Daoy (cell line): ENCODE results near the gene ZNF396. TPM values are rescaled to one million over a fixed set of nuclear protein-coding genes. Genes with fewer than 3 reads are reported as not detected.

Experiments
- DNase-seq: peaks from one replicate; pipeline ENCODE4 v3.0.0-alpha.2; 2015; ENCODE audit warnings: low read depth
- total RNA-seq: library from RNA; depleted of rRNA; stranded (reverse); fragments of >200 nt; shearing (Covaris generic); gene quantifications from 2 replicates; pipeline ENCODE4 v1.2.3, GENCODE V29; 2014

Gene ZNF396
- total RNA-seq, 1 experiment from 2014 or later, result 0.74 TPM

- DNase-seq, result no peak
Observed at GRCh38 chr18:35383136-35383535, 6.0 kb upstream of the ZNF396 start.

- no peak for DNase-seq
Observed at GRCh38 chr18:35379421-35379820, 2.3 kb upstream of the ZNF396 start.

GRCh38 chr18:35378574-35378896 lies 1.4 kb upstream of the ZNF396 start:
- DNase-seq, result no peak

GRCh38 chr18:35377875-35378573 lies 887 bp upstream of the ZNF396 start:
- peak; percentile 29 for DNase-seq

- no peak for DNase-seq
Observed at GRCh38 chr18:35376393-35376741, 770 bp downstream of the ZNF396 start.

- DNase-seq, result no peak
Observed at GRCh38 chr18:35374708-35375107, 2.4 kb downstream of the ZNF396 start.

- DNase-seq, result no peak
Observed at GRCh38 chr18:35371412-35372195, 5.5 kb downstream of the ZNF396 start.

GRCh38 chr18:35369126-35369525 lies 8.0 kb downstream of the ZNF396 start:
- no peak for DNase-seq

GRCh38 chr18:35368595-35368994 lies 8.5 kb downstream of the ZNF396 start:
- no peak for DNase-seq

GRCh38 chr18:35362531-35362930 lies 14.6 kb downstream of the ZNF396 start:
- no peak for DNase-seq

GRCh38 chr18:35361570-35362321 lies 15.4 kb downstream of the ZNF396 start:
- DNase-seq, result no peak

- DNase-seq, result peak; percentile 67
Observed at GRCh38 chr18:35355140-35355618, 22.0 kb downstream of the ZNF396 start.

- no peak for DNase-seq
Observed at GRCh38 chr18:35352778-35353177, 24.4 kb downstream of the ZNF396 start.

GRCh38 chr18:35352283-35352682 lies 24.9 kb downstream of the ZNF396 start:
- DNase-seq, result no peak

GRCh38 chr18:35348001-35348400 lies 29.1 kb downstream of the ZNF396 start:
- no peak for DNase-seq

GRCh38 chr18:35345950-35346349 lies 31.2 kb downstream of the ZNF396 start:
- DNase-seq, result no peak

- no peak for DNase-seq
Observed at GRCh38 chr18:35345460-35345921, 31.6 kb downstream of the ZNF396 start.

- no peak for DNase-seq
Observed at GRCh38 chr18:35344736-35345459, 32.2 kb downstream of the ZNF396 start.

GRCh38 chr18:35343936-35344735 lies 33.0 kb downstream of the ZNF396 start, which contains the start of gene ZNF24:
TSS of gene ZNF24 (minus strand) at chr18:35344420. CDS start at chr18:35340650, 3,770 bp downstream.
- peak; percentile 92 for DNase-seq

GRCh38 chr18:35343488-35343935 lies 33.6 kb downstream of the ZNF396 start:
- no peak for DNase-seq

- DNase-seq, result no peak
Observed at GRCh38 chr18:35337286-35337685, 39.9 kb downstream of the ZNF396 start.
